IgD-negative memory B cell (primary cell): Measurements from ENCODE around the gene FBXW7. TPM values are rescaled to one million over a fixed set of nuclear protein-coding genes. Genes with fewer than 3 reads are reported as not detected.

ENCODE experiments used
- H3K27ac Mint-ChIP-seq, 3 donors: one replicate each; pipeline ENCODE4 v1.8.0; 2020 to 2022; ENCODE audit warnings: mild to moderate bottlenecking in 3 of 3, mixed read lengths in 3 of 3, moderate library complexity in 1 of 3
- H3K27me3 Mint-ChIP-seq: one replicate; pipeline ENCODE4 v1.8.0; 2021; ENCODE audit warnings: mixed read lengths
- H3K36me3 Mint-ChIP-seq: one replicate; pipeline ENCODE4 v1.8.0; 2020; ENCODE audit warnings: mild to moderate bottlenecking, mixed read lengths
- H3K4me1 Mint-ChIP-seq, 3 donors: one replicate each; pipeline ENCODE4 v1.8.0; 2020 to 2022; ENCODE audit warnings: mixed read lengths in 3 of 3, mild to moderate bottlenecking in 1 of 3
- H3K4me3 Mint-ChIP-seq, 4 donors: one replicate each; pipeline ENCODE4 v1.8.0; 2020 to 2022; ENCODE audit warnings: mild to moderate bottlenecking in 4 of 4, mixed read lengths in 4 of 4, moderate library complexity in 3 of 4
- H3K9me3 Mint-ChIP-seq, 3 donors: one replicate each; pipeline ENCODE4 v1.8.0; 2020 to 2021; ENCODE audit warnings: mixed read lengths in 3 of 3, mild to moderate bottlenecking in 1 of 3
- polyA plus RNA-seq: library from polyadenylated mRNA; unstranded; fragments of 300-500 nt; fragmentation: Illumina TruSeq; gene quantifications from one replicate; pipeline ENCODE4 v1.2.3, GENCODE V29; 2021

Gene FBXW7
- polyA plus RNA-seq, 1 donor from 2014 or later = 39.7 TPM

- H3K4me1 Mint-ChIP-seq = no peaks in the 10 kb centered on the region
- H3K27me3 Mint-ChIP-seq = no peaks in the 10 kb centered on the region
- no peak overlapping the region for H3K27ac Mint-ChIP-seq
- H3K9me3 Mint-ChIP-seq = no peaks in the 10 kb centered on the region
- no peak overlapping the region for H3K4me3 Mint-ChIP-seq
- peaks cover 5% of the 10 kb centered on the region for H3K36me3 Mint-ChIP-seq
Observed at GRCh38 chr4:152331042-152331441, 204.8 kb downstream of the FBXW7 start.

- Mint-ChIP-seq H3K9me3 (no peaks in the 10 kb centered on the region), H3K27ac (no peak overlapping the region), H3K4me1 (no peaks in the 10 kb centered on the region), H3K27me3 (no peaks in the 10 kb centered on the region), H3K36me3 (peaks cover 10% of the 10 kb centered on the region), H3K4me3 (no peak overlapping the region)
Observed at GRCh38 chr4:152328582-152328981, 207.3 kb downstream of the FBXW7 start.

- H3K27ac Mint-ChIP-seq = no peak overlapping the region
- no peaks in the 10 kb centered on the region for H3K27me3 Mint-ChIP-seq
- H3K9me3 Mint-ChIP-seq = no peaks in the 10 kb centered on the region
- H3K4me1 Mint-ChIP-seq = no peaks in the 10 kb centered on the region
- H3K4me3 Mint-ChIP-seq = no peak overlapping the region
- H3K36me3 Mint-ChIP-seq = peaks cover 14% of the 10 kb centered on the region
Observed at GRCh38 chr4:152327606-152328453, 208.1 kb downstream of the FBXW7 start.

GRCh38 chr4:152325831-152326230 lies 210.1 kb downstream of the FBXW7 start:
- Mint-ChIP-seq H3K4me1 (no peaks in the 10 kb centered on the region), H3K36me3 (peaks cover 13% of the 10 kb centered on the region), H3K27me3 (no peaks in the 10 kb centered on the region), H3K9me3 (no peaks in the 10 kb centered on the region), H3K4me3 (no peak overlapping the region), H3K27ac (peak overlapping the region in 1 of 3 donors; percentile 33)

GRCh38 chr4:152323221-152323620 lies 212.7 kb downstream of the FBXW7 start:
- Mint-ChIP-seq H3K27me3 (no peaks in the 10 kb centered on the region), H3K4me3 (no peak overlapping the region), H3K27ac (no peak overlapping the region), H3K4me1 (no peaks in the 10 kb centered on the region), H3K9me3 (no peaks in the 10 kb centered on the region), H3K36me3 (peaks cover 12% of the 10 kb centered on the region)

- Mint-ChIP-seq H3K36me3 (peaks cover 12% of the 10 kb centered on the region), H3K9me3 (no peaks in the 10 kb centered on the region), H3K27me3 (no peaks in the 10 kb centered on the region), H3K27ac (peak overlapping the region in 1 of 3 donors; percentile 61), H3K4me3 (no peak overlapping the region), H3K4me1 (no peaks in the 10 kb centered on the region)
Observed at GRCh38 chr4:152322656-152323055, 213.2 kb downstream of the FBXW7 start.

- Mint-ChIP-seq H3K4me3 (no peak overlapping the region), H3K9me3 (no peaks in the 10 kb centered on the region), H3K27me3 (no peaks in the 10 kb centered on the region), H3K4me1 (peaks cover 0 to 2% (median 0%) of the 10 kb centered on the region in 3 donors), H3K36me3 (peaks cover 12% of the 10 kb centered on the region), H3K27ac (no peak overlapping the region)
Observed at GRCh38 chr4:152321923-152322322, 214.0 kb downstream of the FBXW7 start.

GRCh38 chr4:152321398-152321797 lies 214.5 kb downstream of the FBXW7 start:
- Mint-ChIP-seq H3K27me3 (no peaks in the 10 kb centered on the region), H3K4me1 (peaks cover 0 to 2% (median 0%) of the 10 kb centered on the region in 3 donors), H3K9me3 (no peaks in the 10 kb centered on the region), H3K36me3 (peaks cover 12% of the 10 kb centered on the region), H3K27ac (no peak overlapping the region), H3K4me3 (no peak overlapping the region)

- Mint-ChIP-seq H3K4me1 (peaks cover 0 to 2% (median 0%) of the 10 kb centered on the region in 3 donors), H3K9me3 (no peaks in the 10 kb centered on the region), H3K27ac (no peak overlapping the region), H3K36me3 (no peaks in the 10 kb centered on the region), H3K27me3 (no peaks in the 10 kb centered on the region), H3K4me3 (no peak overlapping the region)
Observed at GRCh38 chr4:152316969-152317368, 218.9 kb downstream of the FBXW7 start.

- H3K4me3 Mint-ChIP-seq = no peak overlapping the region
- H3K27me3 Mint-ChIP-seq = no peaks in the 10 kb centered on the region
- H3K36me3 Mint-ChIP-seq = no peaks in the 10 kb centered on the region
- peak overlapping the region in 1 of 3 donors; percentile 16 for H3K27ac Mint-ChIP-seq
- H3K9me3 Mint-ChIP-seq = peaks cover 0 to 2% (median 0%) of the 10 kb centered on the region in 3 donors
- H3K4me1 Mint-ChIP-seq = peaks cover 0 to 4% (median 2%) of the 10 kb centered on the region in 3 donors
Observed at GRCh38 chr4:152310257-152310656, 225.6 kb downstream of the FBXW7 start.

- peaks cover 0 to 2% (median 0%) of the 10 kb centered on the region in 3 donors for H3K9me3 Mint-ChIP-seq
- no peak overlapping the region for H3K27ac Mint-ChIP-seq
- peaks cover 0 to 4% (median 2%) of the 10 kb centered on the region in 3 donors for H3K4me1 Mint-ChIP-seq
- no peak overlapping the region for H3K4me3 Mint-ChIP-seq
- H3K27me3 Mint-ChIP-seq = no peaks in the 10 kb centered on the region
- H3K36me3 Mint-ChIP-seq = no peaks in the 10 kb centered on the region
Observed at GRCh38 chr4:152309418-152309817, 226.5 kb downstream of the FBXW7 start.

- Mint-ChIP-seq H3K4me1 (peaks cover 0 to 4% (median 2%) of the 10 kb centered on the region in 3 donors), H3K27me3 (no peaks in the 10 kb centered on the region), H3K9me3 (peaks cover 0 to 2% (median 0%) of the 10 kb centered on the region in 3 donors), H3K36me3 (no peaks in the 10 kb centered on the region), H3K4me3 (no peak overlapping the region), H3K27ac (no peak overlapping the region)
Observed at GRCh38 chr4:152308951-152309350, 226.9 kb downstream of the FBXW7 start.

GRCh38 chr4:152307669-152308068 lies 228.2 kb downstream of the FBXW7 start:
- H3K27me3 Mint-ChIP-seq = no peaks in the 10 kb centered on the region
- no peaks in the 10 kb centered on the region for H3K36me3 Mint-ChIP-seq
- peaks cover 0 to 2% (median 0%) of the 10 kb centered on the region in 3 donors for H3K9me3 Mint-ChIP-seq
- H3K4me1 Mint-ChIP-seq = peaks cover 0 to 4% (median 4%) of the 10 kb centered on the region in 3 donors
- no peak overlapping the region for H3K27ac Mint-ChIP-seq
- H3K4me3 Mint-ChIP-seq = no peak overlapping the region

GRCh38 chr4:152306541-152306940 lies 229.4 kb downstream of the FBXW7 start:
- Mint-ChIP-seq H3K9me3 (peaks cover 0 to 2% (median 0%) of the 10 kb centered on the region in 3 donors), H3K27ac (no peak overlapping the region), H3K27me3 (no peaks in the 10 kb centered on the region), H3K36me3 (no peaks in the 10 kb centered on the region), H3K4me3 (no peak overlapping the region), H3K4me1 (peaks cover 0 to 4% (median 4%) of the 10 kb centered on the region in 3 donors)

GRCh38 chr4:152304220-152304619 lies 231.7 kb downstream of the FBXW7 start:
- Mint-ChIP-seq H3K4me1 (peaks cover 0 to 4% (median 4%) of the 10 kb centered on the region in 3 donors), H3K36me3 (peaks cover 3% of the 10 kb centered on the region), H3K27me3 (peaks cover 2% of the 10 kb centered on the region), H3K9me3 (peaks cover 0 to 2% (median 0%) of the 10 kb centered on the region in 3 donors), H3K4me3 (no peak overlapping the region), H3K27ac (peak overlapping the region in 1 of 3 donors; percentile 61)

- H3K27me3 Mint-ChIP-seq = peaks cover 4% of the 10 kb centered on the region
Observed at GRCh38 chr4:152301381-152301780, 234.5 kb downstream of the FBXW7 start.

More at GRCh38 chr4:152301381-152301780, 234.5 kb downstream of the FBXW7 start:
- no peaks in the 10 kb centered on the region for H3K9me3 Mint-ChIP-seq
- no peak overlapping the region for H3K27ac Mint-ChIP-seq
- H3K36me3 Mint-ChIP-seq = peaks cover 5% of the 10 kb centered on the region
- peaks cover 0 to 2% (median 0%) of the 10 kb centered on the region in 3 donors for H3K4me1 Mint-ChIP-seq
- H3K4me3 Mint-ChIP-seq = no peak overlapping the region
